ENCODE results near the gene NBPF26.
A peak's percentile ranks its signal among the peaks of the same experiment; 100 is the strongest.
"Not testable (repeated sequence)": the region's sequence is repeated elsewhere in the genome, so short reads cannot be mapped to it uniquely, and the experiment has no call there.

- TF ChIP-seq CTCF (IDR thresholded peaks at IDR 0.05; ENCODE audit: poor library complexity): peak; percentile 58
- TF ChIP-seq EZH2 (IDR thresholded peaks at IDR 0.05; ENCODE audit: borderline replicate concordance): not testable (repeated sequence)
Observed at GRCh38 chr1:120811822-120812221, 88.1 kb downstream of the NBPF26 start.
